Activated CD8-positive, alpha-beta T cell treated with anti-CD3 and anti-CD28 coated beads for 36 hours (primary cell): ENCODE results near the gene SLCO2A1. TPM values are rescaled to one million over a fixed set of nuclear protein-coding genes. Genes with fewer than 3 reads are reported as not detected.

Experiments used
- ATAC-seq: fragments of 200-7000 bp; cut with Tn5 transposase; one replicate; pipeline ENCODE4 v1.10.0; 2021; ENCODE audit warnings: mild to moderate bottlenecking, moderate library complexity
- CTCF ChIA-PET: fragments of 350-600 bp; sonication (Branson Sonifier 250); formaldehyde crosslinking; loops from one replicate; lab custom pipeline; 2021; ENCODE audit warnings: antibody characterized with exemption; lab: Charles Lee
- POLR2A ChIA-PET: fragments of 350-600 bp; sonication (Branson Sonifier 250); formaldehyde crosslinking; loops from one replicate; lab custom pipeline; 2021; ENCODE audit warnings: antibody characterized with exemption; lab: Charles Lee
- DNase-seq: peaks from one replicate; pipeline ENCODE4 v3.0.0-alpha.2; 2020
- H3K27ac Mint-ChIP-seq: one replicate; pipeline ENCODE4 v1.8.0; 2021; ENCODE audit warnings: mild to moderate bottlenecking, mixed read lengths
- H3K27me3 Mint-ChIP-seq: one replicate; pipeline ENCODE4 v1.8.0; 2021; ENCODE audit warnings: mixed read lengths
- H3K36me3 Mint-ChIP-seq: one replicate; pipeline ENCODE4 v1.8.0; 2021; ENCODE audit warnings: low read depth, mixed read lengths
- H3K4me1 Mint-ChIP-seq: one replicate; pipeline ENCODE4 v1.8.0; 2021; ENCODE audit warnings: low read depth, mixed read lengths
- H3K4me3 Mint-ChIP-seq: one replicate; pipeline ENCODE4 v1.8.0; 2021; ENCODE audit warnings: mild to moderate bottlenecking, moderate library complexity, mixed read lengths
- H3K9me3 Mint-ChIP-seq: one replicate; pipeline ENCODE4 v1.8.0; 2021; ENCODE audit warnings: mixed read lengths
- CTCF ChIP-seq: fragments of 200-600 bp; IDR thresholded peaks from one replicate; pipeline ENCODE4 v1.8.0; 2022; ENCODE audit warnings: antibody characterized with exemption, mild to moderate bottlenecking
- intact Hi-C: fragments of 100-400 bp; cut with micrococcal nuclease; formaldehyde crosslinking; loops from one replicate; pipeline ENCODE4 v1.10.0; 2022
- total RNA-seq, 2 experiments: library from RNA; stranded (reverse); gene quantifications; one replicate each; pipeline ENCODE4 v1.2.3, GENCODE V29; 2021

SLCO2A1 gene
- total RNA-seq, 2 experiments from 2014 or later, result not detected

GRCh38 chr3:133890037-133890436, 139.7 kb downstream of the SLCO2A1 start:
- ChIA-PET POLR2A (no interaction called here), CTCF (no interaction called here)
- ATAC-seq (no peak), DNase-seq (no peak)
- no peak overlapping the region for H3K4me3 Mint-ChIP-seq
- no peaks in the 10 kb centered on the region for H3K36me3 Mint-ChIP-seq
- intact Hi-C loops, result no loop called here
- peaks cover 20% of the 10 kb centered on the region for H3K27me3 Mint-ChIP-seq
- no peaks in the 10 kb centered on the region for H3K4me1 Mint-ChIP-seq
- no peaks in the 10 kb centered on the region for H3K9me3 Mint-ChIP-seq
- H3K27ac Mint-ChIP-seq, result no peak overlapping the region
- no peak for TF ChIP-seq CTCF

GRCh38 chr3:133888726-133889340, 140.9 kb downstream of the SLCO2A1 start:
- no peak overlapping the region for H3K27ac Mint-ChIP-seq
- POLR2A ChIA-PET, result no interaction called here
- no peak for TF ChIP-seq CTCF
- no peaks in the 10 kb centered on the region for H3K36me3 Mint-ChIP-seq
- no peaks in the 10 kb centered on the region for H3K4me1 Mint-ChIP-seq
- DNase-seq, result no peak
- H3K4me3 Mint-ChIP-seq, result no peak overlapping the region
- no peaks in the 10 kb centered on the region for H3K9me3 Mint-ChIP-seq
- ATAC-seq, result no peak
- CTCF ChIA-PET, result no interaction called here
- peaks cover 12% of the 10 kb centered on the region for H3K27me3 Mint-ChIP-seq
- intact Hi-C loops, result no loop called here

- Mint-ChIP-seq H3K36me3 (no peaks in the 10 kb centered on the region), H3K4me3 (no peak overlapping the region), H3K27ac (no peak overlapping the region), H3K4me1 (no peaks in the 10 kb centered on the region), H3K27me3 (peaks cover 9% of the 10 kb centered on the region), H3K9me3 (no peaks in the 10 kb centered on the region)
- ATAC-seq (no peak), DNase-seq (no peak)
- ChIA-PET POLR2A (interaction anchor here (0.7 kb wide), 1 partner anchor 445 kb away, joined by 3 read pairs; no protein-coding TSS in a partner anchor), CTCF (no interaction called here)
- no peak for TF ChIP-seq CTCF
- intact Hi-C loops, result no loop called here
Measured at GRCh38 chr3:133887803-133888703, 141.7 kb downstream of the SLCO2A1 start.

GRCh38 chr3:133887074-133887802, 142.5 kb downstream of the SLCO2A1 start:
- intact Hi-C loops, result no loop called here
- DNase-seq (no peak), ATAC-seq (no peak)
- no peak for TF ChIP-seq CTCF
- Mint-ChIP-seq H3K36me3 (no peaks in the 10 kb centered on the region), H3K4me3 (no peak overlapping the region), H3K4me1 (peaks cover 7% of the 10 kb centered on the region), H3K27me3 (peaks cover 5% of the 10 kb centered on the region), H3K9me3 (no peaks in the 10 kb centered on the region), H3K27ac (no peak overlapping the region)
- POLR2A ChIA-PET, result interaction anchor here (0.7 kb wide), 1 partner anchor 444 kb away, joined by 3 read pairs; no protein-coding TSS in a partner anchor
- CTCF ChIA-PET, result no interaction called here
